ENCODE results near the gene DIDO1.

Gene DIDO1

GRCh38 chr20:62949962-62950361, 23.7 kb upstream of the DIDO1 start:
- DNase-seq: no peak

- no peak for DNase-seq
Measured at GRCh38 chr20:62949153-62949821, 23.0 kb upstream of the DIDO1 start.

- DNase-seq: no peak
Measured at GRCh38 chr20:62947532-62948300, 21.4 kb upstream of the DIDO1 start.

DNA sequence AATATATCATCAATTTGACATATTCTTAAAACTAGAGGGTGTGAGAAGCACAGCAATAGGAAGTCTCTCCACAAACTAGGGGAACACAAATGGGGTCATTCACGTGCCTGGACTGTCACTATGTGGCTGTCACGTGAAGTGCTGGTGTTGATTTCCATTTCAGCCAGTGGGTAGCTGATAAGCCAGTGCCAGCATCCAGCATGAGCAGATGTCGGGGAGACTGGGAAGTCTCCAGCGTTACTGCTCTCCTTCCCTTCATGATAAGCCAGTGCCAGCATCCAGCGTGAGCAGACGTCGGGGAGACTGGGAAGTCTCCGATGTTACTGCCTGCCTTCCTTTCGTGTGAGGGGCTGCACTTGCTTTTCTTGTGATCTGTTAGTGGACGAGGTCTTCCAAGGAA, 20.6 kb upstream of the DIDO1 start:
- no peak for DNase-seq

DNA sequence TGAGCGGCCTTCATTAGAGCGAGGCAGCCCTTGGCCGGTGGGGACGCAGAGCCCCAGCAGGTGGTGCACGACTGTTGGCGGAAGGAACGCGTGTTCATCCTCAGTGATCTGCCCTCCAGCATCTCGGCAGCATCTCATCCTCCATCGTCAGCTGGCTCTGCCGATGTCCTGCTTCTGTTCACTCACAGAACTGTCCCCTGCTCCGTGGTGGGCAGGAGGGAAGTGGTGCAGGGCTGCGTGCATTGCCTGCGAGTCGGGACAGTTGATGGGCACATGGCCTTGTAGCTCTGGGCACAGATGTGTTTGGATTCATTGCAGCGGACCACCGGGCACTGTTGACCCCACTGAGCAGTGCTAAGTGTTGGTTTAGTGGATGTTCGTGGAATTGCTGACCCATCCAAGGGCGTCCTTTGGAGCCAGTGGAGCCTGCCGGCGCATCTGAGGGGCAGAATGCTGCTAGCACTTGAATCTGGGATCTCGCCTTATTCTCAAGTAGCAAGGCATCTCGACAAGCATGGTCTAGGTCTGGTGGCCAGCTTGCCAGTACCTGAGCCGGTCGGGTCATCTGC, 19.6 kb upstream of the DIDO1 start:
- DNase-seq: no peak

DNA sequence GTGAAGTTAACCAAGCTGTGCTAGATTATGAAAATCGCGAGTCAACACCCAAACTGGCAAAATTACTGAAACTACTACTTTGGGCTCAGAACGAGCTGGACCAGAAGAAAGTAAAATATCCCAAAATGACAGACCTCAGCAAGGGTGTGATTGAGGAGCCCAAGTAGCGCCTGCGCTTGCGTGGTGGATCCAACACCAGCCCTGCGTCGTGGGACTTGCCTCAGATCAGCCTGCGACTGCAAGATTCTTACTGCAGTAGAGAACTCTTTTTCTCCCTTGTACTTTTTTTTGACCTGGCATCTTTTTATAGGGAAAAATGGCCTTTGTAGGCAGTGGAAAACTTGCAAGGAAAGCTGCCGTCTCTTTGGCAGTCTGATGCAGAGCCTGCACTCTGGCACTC, 18.4 kb upstream of the DIDO1 start:
- no peak for DNase-seq

- DNase-seq: no peak
Measured at GRCh38 chr20:62944184-62944583, 17.9 kb upstream of the DIDO1 start.

- DNase-seq: no peak
Measured at GRCh38 chr20:62943396-62943795, 17.1 kb upstream of the DIDO1 start.

DNA sequence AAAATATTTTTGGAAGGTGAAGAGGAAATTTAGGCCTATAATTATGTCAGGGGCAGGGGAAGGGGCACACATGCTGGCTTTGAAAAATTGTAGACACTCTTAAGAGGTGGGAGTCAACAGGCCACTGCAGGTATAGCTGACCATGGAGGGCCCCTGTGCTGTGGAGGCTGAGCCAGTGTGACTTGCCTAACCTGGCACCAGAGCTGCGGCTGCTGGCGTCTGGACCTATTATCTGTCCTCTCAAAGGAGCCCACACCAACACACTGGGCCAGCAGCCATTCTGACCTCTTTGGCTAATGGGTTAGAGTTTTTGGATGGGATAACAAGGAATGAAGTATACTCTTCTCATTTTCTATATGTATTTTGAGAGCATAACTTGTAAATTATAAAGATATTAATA, 16.2 kb upstream of the DIDO1 start:
- no peak for DNase-seq

DNA sequence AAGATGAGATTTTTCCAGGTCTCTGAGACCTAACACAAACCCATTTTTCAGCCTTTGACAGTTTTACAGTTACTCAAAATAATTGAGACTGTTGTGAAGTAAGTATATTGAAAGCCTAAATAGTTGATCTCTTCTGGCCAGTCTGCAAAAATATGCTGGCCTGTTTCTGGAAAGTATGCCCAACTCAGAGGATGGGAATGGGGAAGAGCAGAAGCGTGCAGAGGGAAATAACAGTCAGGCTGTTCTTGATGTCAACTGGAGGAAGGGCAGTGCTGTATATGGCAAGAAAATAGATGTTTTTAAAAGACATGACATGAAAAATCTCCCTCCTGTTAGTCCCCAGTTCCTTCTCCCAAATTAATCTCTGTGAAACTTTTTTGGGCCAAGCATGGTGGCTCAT, 15.5 kb upstream of the DIDO1 start:
- no peak for DNase-seq

- no peak for DNase-seq
Measured at GRCh38 chr20:62940875-62941274, 14.6 kb upstream of the DIDO1 start.

GRCh38 chr20:62938105-62938888, 12.0 kb upstream of the DIDO1 start, which contains the start of gene GID8:
Gene GID8, plus strand, starts transcription at chr20:62938147. Its CDS starts 3,356 bp downstream, at chr20:62941503.
- no peak for DNase-seq

- peak; percentile 93 for DNase-seq
Measured at GRCh38 chr20:62937268-62938104, 11.2 kb upstream of the DIDO1 start.

GRCh38 chr20:62935968-62936585, 9.8 kb upstream of the DIDO1 start:
- no peak for DNase-seq

DNA sequence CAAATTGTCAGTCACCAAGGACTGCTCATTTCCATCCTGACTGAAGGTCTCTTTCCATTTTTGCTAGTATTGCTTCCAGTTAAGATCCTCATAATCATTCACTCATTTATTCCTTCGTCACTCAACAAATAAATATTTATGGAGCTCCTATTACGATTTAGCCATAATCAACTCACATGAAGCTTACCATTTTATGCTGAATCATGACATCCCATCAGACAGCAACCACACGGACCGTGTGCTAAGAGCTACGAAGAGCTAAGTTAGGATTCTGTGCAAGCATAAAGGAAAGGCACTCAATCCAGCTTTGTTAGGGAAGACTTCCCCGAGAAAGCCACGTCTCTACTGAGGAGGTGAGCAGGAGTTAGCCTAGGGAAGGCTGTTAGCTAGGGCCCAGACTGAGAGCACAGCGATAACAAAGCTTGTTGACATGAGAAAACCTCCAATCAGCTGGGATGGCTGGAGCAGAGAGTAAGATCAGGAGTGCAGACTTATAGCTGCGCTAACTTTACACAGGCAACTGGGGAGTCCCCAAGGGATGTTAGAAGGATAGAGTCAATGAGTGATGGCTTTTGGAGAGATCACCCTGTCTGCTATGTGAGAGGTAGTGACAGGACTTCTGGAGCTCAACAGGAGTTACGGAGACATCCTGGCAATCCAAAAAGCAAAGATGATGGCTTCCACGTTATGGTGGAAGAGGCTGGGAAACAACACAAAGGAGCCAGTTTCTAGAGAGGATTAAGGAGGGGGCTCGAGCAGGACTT, 9.1 kb upstream of the DIDO1 start:
- no peak for DNase-seq

DNA sequence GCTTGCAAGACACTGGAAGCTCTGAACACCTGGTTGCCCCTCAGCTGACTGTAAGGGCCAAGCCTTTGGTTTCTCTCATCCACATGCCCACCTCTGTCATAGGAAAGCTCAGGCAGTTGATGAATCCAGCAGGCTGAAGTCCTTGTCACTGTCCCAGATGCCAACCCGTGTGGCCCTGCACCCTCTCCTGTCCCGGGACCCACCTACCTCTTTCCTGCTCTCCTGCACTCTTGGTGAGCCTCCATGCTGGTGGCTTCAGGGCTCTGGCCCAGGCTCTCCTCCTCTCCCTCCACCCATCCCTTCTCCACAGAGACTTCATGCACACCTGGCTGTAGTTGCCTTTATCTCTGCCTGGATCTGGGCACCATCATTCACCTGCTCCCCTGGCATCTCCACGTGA, 7.7 kb upstream of the DIDO1 start:
- no peak for DNase-seq

DNA sequence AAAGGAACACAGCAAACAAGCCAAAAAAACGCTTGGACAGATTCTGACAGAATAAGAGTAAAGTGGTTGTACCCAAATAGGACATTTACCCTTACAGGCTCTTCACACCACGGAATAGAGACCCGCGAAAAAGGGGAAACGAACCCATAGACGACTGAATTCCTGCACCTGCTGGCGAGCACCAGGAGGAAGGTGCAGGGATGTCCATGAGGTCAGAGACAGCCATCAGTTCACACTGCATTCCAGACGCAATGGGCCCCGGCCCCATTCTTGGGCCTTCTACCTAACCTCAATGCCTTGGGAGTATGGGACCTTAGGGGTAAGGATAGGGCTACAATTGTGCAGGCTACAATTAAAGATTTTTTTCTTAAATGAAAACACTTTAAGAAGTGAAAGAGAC, 5.2 kb upstream of the DIDO1 start:
- DNase-seq: no peak

- DNase-seq: peak; percentile 21
Measured at GRCh38 chr20:62929051-62929538, 2.8 kb upstream of the DIDO1 start.

GRCh38 chr20:62928246-62928939, 2.1 kb upstream of the DIDO1 start:
- DNase-seq: no peak

- DNase-seq: no peak
Measured at GRCh38 chr20:62927128-62927705, 912 bp upstream of the DIDO1 start.

Data from NCI-H2227 treated with DMSO at 0.1 percent for 48 hours (cell line).